ENCODE data around the gene TIAM1.
A peak's percentile ranks its signal among the peaks of the same experiment; 100 is the strongest.

Gene TIAM1

GRCh38 chr21:31284797-31285397, 59.2 kb downstream of the TIAM1 start:
- no peak for DNase-seq

- DNase-seq: peak; percentile 62
These were observed 61.0 kb downstream of the TIAM1 start for GRCh38 chr21:31283025-31283424.

- DNase-seq: no peak
These were observed 61.9 kb downstream of the TIAM1 start for GRCh38 chr21:31282095-31282709.

DNA sequence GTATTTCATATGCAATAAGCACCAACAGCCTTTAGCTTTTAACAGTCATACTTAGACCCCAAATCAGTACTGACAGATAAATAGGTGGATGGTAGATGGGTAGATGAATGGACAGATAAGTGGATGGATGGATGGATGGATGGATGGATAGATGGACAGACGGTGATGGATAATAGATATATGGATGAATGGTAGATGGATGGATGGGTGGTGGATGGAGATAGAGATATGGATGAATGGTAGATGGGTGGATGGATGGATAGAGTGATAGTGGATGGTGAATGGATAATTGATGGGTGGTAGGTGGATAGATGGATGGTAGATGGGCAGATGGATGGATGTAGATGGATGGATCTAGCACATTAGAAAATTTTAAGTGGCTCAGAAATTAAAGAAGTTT, 62.5 kb downstream of the TIAM1 start:
- DNase-seq: no peak

- no peak for DNase-seq
These were observed 64.1 kb downstream of the TIAM1 start for GRCh38 chr21:31279986-31280385.

- no peak for DNase-seq
These were observed 64.8 kb downstream of the TIAM1 start for GRCh38 chr21:31279214-31279613.

GRCh38 chr21:31278511-31279130, 65.4 kb downstream of the TIAM1 start:
- DNase-seq: no peak

DNA sequence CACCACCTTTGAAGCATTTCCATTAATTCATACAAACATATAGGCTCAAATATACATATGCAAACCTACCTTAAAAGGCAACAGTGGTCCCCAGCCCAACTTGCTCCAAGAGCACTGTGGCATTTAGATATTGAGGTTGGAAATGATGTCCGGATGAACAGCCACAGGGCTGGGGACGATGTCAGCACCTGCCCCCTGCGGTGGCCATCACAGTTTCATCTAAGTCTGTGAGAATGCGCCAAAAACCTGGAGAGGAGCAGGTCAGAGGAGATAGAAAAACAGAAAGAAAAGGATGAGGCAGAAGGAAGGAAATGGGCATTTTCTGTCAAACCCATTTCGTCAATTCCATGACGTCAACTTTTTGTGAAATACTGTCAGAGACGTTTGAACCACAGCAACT, 67.4 kb downstream of the TIAM1 start:
- DNase-seq: no peak

DNA sequence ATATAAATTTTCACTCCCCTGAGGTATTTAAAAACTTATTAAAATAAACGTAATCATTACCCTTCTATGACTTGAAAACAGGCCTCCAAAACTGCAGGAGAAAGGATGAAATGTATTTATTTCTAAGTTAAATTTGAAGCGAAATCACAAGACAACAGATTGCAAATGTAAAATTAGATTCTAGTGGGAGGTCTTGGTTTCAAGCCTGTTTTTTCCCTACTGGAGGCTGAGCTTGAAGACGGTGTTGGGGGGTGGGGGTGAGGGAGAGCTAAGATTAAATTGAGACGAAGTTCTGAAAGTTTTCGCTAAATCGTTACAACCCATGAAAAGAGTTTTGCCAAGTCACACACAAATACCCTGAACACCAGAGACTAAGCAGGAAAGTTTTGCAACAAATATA, 68.2 kb downstream of the TIAM1 start:
- DNase-seq: no peak

- DNase-seq: peak; percentile 8
These were observed 70.8 kb downstream of the TIAM1 start for GRCh38 chr21:31273278-31273677.

DNA sequence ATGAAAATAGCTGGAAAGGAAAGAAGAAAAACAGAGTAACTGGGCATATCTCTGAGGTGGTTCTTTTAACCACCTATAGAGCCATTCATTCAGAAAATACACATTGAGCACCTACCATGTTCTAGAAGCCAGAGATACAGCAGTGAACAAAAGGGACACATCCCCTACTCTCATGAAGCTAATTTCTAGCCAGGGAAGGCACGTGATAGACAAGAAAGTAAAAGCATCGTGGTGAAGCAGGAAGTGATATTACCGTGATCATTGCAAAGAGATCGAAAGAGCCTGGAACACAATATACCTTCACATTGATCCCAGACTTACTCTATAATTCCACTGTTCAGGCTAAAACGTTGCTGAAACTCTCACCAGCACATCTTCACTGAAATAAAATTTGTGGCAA, 76.0 kb downstream of the TIAM1 start:
- DNase-seq: no peak

- DNase-seq: no peak
These were observed 76.4 kb downstream of the TIAM1 start for GRCh38 chr21:31267644-31268043.

DNA sequence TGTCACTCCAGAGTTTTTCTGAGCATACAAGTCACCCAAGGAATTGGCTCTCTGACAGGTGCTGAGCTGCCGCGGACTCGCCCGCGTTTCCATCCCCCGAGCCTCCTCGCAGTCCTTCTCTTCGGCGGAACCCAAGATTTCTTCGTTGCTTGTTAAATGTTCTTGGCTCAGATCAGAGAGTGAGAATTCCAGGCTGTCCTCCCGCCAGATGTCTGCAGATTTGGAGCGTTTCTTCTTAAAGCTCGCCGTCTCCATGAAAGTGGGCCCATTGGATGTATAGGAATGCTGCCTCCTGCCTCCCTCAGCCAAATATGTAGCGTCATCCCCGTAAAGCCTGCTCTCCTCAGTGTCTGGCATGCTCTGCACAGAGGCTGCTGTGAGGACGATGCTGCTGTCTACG, 77.8 kb downstream of the TIAM1 start:
- DNase-seq: no peak

- DNase-seq: peak; percentile 8
These were observed 78.6 kb downstream of the TIAM1 start for GRCh38 chr21:31265366-31266013.

DNA sequence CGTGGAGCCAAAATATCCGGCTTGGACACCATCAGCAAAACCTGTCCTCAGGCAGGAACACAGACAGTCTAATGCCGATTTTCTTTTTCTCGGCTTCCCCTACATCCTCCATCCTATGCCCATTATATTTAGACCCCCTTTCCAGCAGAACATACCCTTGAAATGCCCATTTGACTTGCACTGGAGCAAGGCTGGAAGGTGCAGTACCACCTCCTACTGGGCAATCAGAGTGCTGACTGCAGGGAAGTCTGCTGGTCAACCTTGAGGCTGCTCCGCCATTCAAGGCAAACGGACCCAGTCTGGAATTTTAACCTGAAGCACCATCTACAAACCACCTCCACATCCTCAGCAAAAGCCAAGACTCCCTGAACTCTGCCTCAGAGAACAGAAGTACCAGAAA, 79.5 kb downstream of the TIAM1 start:
- DNase-seq: no peak

- no peak for DNase-seq
These were observed 81.3 kb downstream of the TIAM1 start for GRCh38 chr21:31262728-31263127.

DNA sequence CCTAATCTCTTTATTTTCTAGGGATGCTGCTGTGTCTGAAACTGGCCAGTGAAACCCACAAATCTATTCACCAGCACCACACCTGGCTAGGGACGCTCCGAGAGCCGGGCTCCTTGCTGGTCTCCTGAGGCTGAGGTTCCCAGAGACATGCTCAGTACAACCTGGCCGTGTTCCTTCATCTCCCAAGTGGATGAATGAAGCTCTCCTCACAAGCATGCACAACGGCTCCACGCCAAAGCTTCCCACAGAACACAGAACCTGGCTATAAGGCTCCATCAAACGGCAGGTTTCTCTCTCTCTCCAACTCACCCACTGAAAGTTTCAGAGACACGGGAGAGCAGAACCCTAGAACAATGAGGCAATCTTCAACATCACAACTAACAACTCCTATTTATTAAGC, 82.3 kb downstream of the TIAM1 start:
- no peak for DNase-seq

DNA sequence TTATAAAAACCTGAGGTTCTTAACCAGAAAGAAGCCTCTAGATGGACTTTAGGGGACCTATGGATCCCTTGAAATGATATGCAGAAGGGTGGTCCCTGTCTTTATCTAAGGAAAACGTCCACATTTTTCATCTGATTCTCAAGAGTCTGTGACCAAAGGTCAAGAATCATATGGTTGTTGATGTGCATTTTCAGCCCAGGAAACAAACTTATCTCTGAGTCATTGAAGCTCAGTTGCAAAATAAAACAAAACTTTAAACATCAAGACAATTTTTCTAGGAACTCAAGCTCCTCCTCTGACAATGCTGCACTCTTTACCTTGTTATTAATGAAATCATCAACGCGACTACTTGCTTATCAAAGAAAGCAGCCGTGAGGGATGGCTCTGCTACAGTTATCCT, 83.3 kb downstream of the TIAM1 start:
- no peak for DNase-seq

GRCh38 chr21:31258073-31258472, 86.0 kb downstream of the TIAM1 start:
- no peak for DNase-seq

DNA sequence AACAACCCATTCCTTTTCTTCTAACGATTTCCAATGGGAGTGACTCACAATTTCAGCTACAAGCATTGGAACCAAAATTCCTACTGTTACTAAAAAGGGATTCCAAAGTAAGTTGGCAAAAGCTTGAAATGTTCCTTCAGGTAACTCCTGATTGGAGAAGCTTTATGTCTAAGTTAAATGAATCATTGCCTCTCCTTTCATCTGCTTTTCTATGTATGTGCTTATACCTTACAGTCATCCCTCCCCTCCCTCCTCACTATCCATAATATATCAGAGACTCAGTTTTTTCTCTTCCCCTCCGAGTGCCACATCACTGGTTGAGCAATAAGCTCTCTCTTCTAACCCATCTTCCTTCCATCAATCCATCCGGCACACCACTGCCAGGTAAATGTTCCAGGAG, 86.8 kb downstream of the TIAM1 start:
- no peak for DNase-seq

DNA sequence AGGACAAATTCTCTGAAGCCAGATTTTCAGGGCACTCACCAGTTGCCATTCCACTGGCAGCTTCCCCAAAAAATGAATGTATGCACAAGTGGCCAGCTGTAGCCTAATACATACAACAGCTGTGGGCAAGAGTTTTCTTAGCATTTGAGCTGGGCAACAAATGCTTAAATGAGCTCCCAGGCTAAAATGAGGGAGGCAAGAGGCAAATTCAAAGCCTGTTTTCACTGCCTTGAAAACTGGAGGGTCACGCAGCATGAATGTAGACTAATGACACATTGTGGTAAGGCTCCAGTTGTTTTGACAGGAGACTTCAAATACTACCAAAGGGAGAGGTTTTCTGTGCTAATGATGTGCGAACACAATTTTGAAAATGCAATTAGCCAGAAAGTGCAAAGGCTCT, 88.2 kb downstream of the TIAM1 start:
- no peak for DNase-seq

DNA sequence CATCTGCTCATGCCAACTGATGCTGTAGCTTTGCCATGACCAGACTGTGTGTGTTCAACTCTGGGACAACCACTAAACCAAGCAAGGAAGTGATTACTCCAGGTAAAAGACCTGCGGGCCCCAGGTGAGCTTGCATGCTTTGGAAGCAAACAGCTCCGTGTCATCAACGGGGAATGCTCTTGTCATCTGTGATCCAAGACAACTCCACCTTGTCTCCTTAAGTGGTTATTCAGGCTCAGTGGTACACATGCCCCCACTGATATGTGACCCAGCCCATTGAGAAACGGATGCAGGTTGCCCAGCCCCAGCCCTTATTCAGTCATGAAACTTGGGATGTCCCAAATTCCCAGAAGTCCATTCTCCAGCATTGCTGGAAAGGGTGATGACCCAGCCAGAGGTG, 89.0 kb downstream of the TIAM1 start:
- DNase-seq: no peak

DNA sequence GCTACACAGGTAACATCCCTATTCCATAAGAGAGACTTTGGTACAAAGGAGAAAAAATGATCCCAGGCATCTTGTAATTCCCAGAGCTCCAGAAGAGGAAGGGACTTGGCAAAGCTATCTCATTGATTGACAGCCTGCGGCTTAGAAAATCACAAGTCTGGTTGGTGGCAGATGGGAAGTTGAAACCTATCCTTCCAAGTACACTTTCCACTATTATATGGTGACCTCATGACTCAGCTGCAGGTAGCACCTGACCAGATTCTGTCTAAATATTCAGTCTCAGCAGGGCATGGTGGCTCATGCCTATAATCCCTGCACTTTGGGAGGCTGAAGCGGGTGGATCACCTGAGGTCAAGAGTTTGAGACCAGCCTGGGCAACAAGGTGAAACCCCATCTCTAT, 89.9 kb downstream of the TIAM1 start:
- no peak for DNase-seq

- no peak for DNase-seq
These were observed 90.4 kb downstream of the TIAM1 start for GRCh38 chr21:31253684-31254083.

Data from CD4-positive, alpha-beta T cell treated with Interleukin-17A for 4 hours (primary cell).